ENCODE measurements around the gene DDX39A.

DNA sequence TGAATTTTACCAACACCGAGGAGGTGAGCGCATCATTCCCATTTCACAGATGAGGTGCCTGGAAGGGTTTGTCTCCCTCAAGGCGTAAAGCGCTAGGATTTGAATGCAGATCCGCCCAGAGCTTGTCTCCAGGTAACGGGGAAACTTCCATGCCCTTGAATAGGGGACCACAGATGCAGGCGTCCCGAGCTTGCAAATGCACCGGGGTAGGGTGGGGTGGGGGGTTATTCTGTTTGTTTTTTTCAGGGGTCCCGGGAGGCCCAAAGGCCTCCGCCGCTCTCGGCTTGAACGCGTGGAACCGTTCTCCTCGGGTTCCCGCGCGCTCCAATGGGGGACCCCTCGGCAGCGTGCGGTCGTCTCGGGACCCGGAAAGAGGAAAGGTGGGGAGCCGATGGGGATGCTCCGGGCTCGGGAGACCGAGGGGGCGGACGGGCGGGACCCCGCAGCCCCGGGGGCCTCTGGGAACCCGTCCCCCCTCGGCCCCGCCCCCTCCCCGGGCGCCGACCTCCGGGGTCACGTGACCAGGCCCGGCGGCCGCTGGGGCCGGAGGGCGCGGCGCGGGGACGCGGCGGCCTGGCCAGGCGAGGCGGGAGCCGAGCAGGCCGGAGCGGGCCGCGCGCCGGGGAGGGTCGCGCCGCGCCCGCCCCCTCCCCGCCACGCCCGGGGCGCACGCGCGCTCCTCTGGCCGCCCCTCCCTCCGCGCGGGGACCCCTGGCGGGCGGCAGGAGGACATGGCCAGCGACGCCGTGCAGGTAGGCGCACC is 13.8 kb upstream of the DDX39A start, which contains the start of gene PKN1:
- no peak for TF ChIP-seq SREBF2 (IDR thresholded peaks at IDR 0.05)
- TF ChIP-seq, protein P1, sequence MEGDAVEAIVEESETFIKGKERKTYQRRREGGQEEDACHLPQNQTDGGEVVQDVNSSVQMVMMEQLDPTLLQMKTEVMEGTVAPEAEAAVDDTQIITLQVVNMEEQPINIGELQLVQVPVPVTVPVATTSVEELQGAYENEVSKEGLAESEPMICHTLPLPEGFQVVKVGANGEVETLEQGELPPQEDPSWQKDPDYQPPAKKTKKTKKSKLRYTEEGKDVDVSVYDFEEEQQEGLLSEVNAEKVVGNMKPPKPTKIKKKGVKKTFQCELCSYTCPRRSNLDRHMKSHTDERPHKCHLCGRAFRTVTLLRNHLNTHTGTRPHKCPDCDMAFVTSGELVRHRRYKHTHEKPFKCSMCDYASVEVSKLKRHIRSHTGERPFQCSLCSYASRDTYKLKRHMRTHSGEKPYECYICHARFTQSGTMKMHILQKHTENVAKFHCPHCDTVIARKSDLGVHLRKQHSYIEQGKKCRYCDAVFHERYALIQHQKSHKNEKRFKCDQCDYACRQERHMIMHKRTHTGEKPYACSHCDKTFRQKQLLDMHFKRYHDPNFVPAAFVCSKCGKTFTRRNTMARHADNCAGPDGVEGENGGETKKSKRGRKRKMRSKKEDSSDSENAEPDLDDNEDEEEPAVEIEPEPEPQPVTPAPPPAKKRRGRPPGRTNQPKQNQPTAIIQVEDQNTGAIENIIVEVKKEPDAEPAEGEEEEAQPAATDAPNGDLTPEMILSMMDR (IDR thresholded peaks at IDR 0.05) = no peak; the same call in 2 of the 3 replicates
- TF ChIP-seq CEBPB (IDR thresholded peaks at IDR 0.05) = no peak
- no peak for TF ChIP-seq ESRRA (IDR thresholded peaks at IDR 0.05; ENCODE audit: borderline replicate concordance, low read length)
- TF ChIP-seq POLR2A (IDR thresholded peaks at IDR 0.05; ENCODE audit: low read length) = peak; percentile 19; the same call in 1 of the 2 replicates
- TF ChIP-seq NR3C1 (IDR thresholded peaks at IDR 0.05) = no peak
- TF ChIP-seq CHD4 (IDR thresholded peaks at IDR 0.05; ENCODE audit: borderline replicate concordance) = no peak
- TF ChIP-seq JUNB (IDR thresholded peaks at IDR 0.05) = no peak
